GM21515 (cell line): ENCODE results near the gene NFE2L2.
"Not testable (repeated sequence)": the region's sequence is repeated elsewhere in the genome, so short reads cannot be mapped to it uniquely, and the experiment has no call there.

Source experiments
- ATAC-seq: cut with Tn5 transposase; IDR thresholded peaks from one replicate; pipeline ENCODE4 v1.9.1; 2021; ENCODE audit not compliant: unreplicated experiment

Gene NFE2L2

DNA sequence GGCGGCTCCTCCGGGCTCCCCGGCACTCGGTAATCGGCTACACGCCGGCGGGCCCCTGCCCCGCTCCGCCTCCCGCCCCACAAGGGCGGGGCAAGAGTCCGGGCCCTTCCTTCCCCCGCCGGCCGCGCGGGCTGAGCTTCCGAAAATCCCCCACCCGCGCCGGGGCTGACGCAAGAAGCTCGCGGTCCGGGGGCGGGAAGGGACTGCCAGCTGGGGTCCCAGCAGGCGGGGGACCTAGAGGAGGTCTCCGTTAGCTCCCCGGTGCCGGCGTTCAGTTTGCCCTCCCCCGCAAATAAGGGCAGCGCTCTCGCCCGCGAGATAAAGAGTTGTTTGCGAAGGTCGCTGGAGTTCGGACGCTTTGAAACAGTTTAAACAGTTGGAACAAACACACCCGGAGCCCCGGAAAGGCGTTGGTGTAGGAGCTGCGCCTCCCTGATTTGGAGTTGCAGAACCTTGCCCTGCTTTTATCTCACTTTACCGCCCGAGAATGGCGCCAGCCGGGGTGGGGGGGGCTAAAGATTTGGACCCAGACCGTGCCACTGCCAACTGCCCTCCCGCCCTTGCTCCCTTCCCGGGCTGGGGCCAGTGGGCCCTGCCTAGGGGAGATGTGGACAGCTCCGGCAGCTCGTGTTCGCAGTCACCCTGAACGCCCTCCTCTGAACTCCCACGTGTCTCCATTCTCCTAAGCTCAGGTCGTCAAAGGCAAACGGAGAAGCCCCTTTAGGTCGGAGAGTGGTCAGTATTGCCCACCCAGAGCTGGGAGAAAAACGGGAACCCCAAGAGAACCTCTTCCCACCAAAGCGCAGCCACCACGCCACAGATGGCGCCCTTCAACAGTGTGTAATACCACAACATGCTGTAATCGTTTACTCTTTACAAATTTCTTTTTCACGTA lies at the start of gene NFE2L2:
TSS of gene NFE2L2 (minus strand) at position 35 of the 895 bp plus-strand sequence. CDS start 151 bp downstream, outside the sequence.
- ATAC-seq = peak; percentile 70

DNA sequence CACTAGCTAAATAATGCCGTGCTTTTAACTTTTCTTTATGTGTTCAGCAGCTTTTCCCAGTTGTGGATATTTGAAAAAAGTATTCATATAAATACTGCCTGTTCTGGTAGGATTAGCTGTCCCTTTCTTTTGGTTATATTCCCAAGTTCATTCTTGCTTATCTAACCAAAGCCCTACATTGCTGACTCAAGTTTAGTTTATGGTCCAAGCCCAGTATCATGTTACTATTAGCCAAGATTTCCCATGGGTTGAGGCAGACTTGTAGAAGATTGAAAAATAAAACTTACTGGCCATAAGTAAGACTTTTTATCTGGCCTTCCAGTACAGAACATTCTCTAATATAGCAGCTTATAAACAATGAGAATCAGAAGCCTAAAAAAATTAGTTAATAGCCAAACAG lies 49.7 kb upstream of the NFE2L2 start:
- no peak for ATAC-seq

DNA sequence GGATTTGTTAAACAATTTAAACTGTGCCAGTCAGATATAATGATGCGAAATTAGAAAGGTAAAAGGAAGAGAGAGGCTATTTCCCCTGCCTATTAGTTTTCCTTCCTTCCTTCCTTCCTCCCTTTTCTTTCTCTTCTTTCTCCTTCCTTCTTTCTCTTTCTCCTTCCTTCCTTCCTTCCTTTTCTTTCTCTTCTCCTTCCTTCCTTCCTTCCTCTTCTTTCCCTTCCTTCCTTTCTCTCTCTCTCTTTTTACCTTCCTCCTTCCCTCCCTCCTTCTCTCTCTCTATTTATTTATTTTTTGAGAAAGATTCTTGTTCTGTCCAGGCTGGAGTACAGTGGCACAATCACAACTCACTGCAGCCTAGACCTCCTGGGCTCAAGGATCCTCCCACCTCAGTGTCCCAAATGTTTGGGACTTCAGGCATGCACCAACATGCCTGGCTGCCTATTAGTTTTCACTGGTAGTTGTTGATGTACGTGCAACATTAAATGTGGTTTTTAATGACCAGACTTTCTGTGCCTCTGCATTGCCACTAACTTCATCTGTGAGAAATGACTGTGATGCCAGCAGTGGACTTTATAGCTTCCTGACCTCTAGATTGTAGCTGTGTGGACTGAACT lies 48.7 kb upstream of the NFE2L2 start:
- no peak for ATAC-seq

- no peak for ATAC-seq
Observed at GRCh38 chr2:177312562-177312961, 48.0 kb upstream of the NFE2L2 start.

GRCh38 chr2:177309672-177310309 lies 45.3 kb upstream of the NFE2L2 start:
- ATAC-seq = not testable (repeated sequence)

DNA sequence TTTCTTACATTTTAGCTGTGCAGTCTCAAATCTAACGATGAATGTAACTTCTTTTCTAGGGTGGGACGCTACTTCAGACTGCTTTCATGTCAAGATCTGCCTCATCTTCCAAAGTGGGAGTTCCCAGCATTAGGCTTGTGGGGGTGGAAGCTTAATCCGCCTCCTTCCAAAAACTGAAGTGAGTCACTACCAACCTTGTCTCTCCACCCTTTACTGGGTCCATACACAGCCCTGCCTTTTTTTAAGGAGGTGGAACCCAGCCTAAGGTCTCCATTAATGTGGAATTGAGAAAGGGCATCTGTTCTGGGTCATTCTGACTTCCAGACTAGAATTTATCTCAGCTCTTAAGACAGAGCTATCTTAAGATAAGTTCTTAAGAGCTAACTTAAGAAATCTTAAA lies 42.0 kb upstream of the NFE2L2 start:
- ATAC-seq = no peak

DNA sequence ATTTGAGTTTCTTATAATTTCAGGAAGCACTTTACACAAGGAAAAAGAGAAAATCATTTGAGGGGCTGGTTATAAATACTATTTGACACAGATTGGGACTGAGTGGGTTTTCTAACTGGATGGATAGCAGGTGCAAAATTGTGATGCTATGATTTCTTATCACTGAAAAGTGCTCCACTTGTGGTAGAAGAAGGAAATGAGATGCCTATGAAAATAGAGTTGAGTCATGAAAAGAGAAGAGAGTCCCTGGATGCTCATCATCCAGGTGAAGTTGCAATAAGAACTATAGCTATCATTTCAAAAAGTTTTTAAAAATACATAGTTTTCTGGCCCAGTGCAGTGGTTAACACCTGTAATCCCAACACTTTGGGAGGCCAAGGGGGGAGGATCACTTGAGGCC lies 39.4 kb upstream of the NFE2L2 start:
- no peak for ATAC-seq

GRCh38 chr2:177302552-177302951 lies 38.0 kb upstream of the NFE2L2 start:
- no peak for ATAC-seq

- no peak for ATAC-seq
Observed at GRCh38 chr2:177298191-177298590, 33.7 kb upstream of the NFE2L2 start.

DNA sequence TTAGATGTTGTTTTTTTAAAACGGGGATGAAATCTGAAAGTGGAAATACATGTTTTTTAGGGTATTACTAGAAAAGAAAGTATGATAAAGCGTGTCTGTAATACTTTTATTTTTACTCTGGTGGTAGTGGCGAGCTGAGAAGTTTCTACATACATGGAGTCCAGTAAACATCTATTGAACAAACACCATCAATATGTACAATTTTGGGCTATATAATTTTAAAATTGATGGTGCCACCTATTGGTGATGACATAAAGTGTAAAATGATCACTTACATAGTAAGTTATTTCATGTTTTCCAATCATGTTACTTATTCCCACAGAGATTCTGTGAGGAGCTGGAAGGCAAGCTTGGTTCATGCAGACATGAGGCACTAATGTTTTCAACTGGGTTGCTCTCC lies 31.5 kb upstream of the NFE2L2 start:
- no peak for ATAC-seq

DNA sequence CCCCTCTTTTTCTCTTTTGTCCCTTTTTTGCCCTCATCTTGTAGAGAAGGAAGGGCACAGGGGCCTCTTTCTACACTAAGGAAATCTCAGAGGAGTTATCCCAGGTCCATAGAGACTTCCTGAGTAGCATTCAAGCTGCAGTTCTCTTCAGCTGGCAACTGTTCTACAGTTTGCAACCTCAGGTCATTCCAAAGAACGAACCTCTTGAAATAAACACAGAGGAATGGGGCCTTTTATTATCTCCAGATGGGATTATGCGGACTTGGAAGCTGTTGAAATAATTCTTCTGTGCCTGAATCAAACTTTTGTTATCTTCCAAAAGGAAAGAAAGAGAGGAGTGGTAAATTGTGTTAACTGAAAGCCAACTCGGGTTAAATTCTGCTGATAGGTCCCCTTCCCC lies 31.0 kb upstream of the NFE2L2 start:
- no peak for ATAC-seq

DNA sequence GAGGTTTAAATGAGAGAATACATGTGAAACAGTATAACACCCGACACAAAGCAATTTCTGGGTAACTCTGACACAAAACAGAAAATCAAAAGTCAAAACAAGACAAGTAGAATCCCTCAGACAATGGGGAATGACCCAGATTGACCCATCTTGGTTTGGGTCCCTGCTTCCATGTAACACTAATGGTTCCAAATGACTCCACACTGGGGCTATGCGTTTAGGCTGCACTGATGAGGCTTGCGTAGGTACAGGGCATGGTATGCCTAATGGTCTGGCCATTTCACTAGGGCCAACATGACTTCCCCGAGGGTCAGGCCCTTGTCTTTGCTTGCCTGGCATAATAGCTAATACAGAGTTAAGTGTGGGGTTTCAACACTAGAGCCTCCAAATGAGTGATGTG lies 27.2 kb upstream of the NFE2L2 start:
- no peak for ATAC-seq

DNA sequence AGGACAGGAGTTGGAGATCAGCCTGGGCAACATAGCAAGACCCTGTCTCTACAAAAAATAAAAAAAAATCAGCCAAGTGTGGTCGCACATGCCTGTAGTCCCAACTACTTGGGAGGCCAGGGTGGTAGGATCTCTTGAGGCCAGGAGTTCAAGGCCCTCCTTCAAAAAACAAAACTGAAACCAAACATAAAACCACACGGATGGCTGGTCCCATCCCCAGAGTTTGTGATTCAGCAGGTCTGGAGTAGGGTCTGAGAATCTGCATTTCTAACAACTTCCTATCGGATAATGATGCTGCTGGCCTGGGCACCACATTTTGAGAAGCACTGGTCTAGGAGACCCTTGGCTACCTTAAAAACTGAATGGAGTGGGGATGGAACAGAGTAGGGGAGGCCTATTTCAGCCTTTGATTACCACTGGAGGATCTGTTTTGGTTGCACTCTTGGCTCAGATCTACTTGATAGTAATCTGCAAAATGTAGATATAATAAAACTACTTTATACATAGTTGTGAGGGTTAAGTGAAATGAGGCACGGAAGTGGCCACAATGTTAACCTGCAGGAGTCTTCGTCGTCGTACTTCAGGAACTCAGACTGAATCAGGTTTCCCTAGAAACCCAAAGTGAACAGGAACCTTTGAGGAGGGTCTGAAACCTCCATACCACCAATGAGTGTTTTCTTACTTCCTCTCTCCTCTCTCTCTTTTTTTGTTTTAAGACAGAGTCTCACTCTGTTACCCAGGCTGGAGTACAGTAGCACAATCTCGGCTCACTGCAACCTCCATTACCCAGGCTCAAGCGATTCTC lies 25.5 kb upstream of the NFE2L2 start:
- ATAC-seq = peak; percentile 77

- no peak for ATAC-seq
Observed at GRCh38 chr2:177287814-177288213, 23.3 kb upstream of the NFE2L2 start.

- ATAC-seq = no peak
Observed at GRCh38 chr2:177285892-177286715, 21.6 kb upstream of the NFE2L2 start.

DNA sequence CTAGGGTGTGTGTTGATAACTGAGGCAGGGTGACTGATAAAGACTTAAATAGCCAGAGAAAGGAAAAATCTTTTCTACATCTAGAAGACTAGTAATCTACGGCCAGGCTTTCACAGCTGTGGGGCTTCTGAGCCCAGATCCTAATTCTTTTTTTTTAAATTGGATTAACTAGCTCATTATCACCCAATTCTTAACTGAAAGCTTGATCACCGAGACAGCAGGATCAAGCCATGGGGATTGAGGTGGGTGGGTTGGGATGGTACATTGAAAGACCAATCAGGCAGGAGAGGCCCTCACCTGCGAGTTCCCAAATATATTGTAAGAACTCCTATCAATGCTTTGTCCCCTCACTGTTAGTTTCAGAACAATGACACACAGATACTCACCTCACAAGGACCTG lies 20.0 kb upstream of the NFE2L2 start:
- ATAC-seq = no peak

DNA sequence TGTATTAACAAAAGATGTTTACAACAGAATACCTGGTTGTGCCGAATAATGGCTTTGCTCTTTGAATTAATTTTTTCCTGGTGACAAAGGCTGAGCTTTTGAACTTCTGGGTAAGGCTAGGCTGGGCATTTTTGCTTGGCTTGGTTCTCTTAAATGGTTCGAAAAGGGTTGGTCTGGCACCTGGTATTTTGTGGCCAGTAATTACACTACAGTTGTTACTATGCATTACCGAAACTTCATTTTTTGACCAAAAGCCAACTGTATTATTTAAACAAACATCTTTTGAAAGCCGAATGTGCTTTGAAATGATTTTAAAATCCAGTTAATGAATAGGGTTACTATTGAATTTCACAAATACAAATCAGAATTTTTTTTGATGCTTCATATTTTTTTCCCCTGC lies 19.4 kb upstream of the NFE2L2 start:
- ATAC-seq = no peak

GRCh38 chr2:177282787-177283572 lies 18.5 kb upstream of the NFE2L2 start:
- ATAC-seq = no peak

DNA sequence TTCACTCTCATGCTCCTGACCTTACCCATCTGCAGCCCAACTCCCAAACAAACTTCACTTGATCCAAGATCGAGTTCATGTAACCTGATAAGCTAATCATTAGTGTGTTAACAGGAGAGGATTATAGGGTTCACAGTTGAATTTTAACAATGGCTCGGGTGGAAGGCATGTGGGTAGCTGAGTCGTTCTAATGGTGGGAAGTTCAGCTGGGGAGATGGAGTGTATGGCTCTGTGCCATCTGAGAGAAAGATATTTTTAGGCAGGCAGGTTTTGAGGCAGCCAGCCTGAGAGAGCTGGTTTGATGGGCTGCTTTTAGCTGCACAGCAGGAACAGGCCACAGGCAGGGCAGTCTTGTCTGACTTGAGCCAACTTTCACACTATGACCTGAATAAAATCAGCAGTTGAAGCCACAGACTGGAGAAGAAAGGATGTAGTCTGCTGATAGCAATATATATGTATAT lies 17.7 kb upstream of the NFE2L2 start:
- ATAC-seq = no peak
